Activated T-helper 1 cell treated with anti-CD3 and anti-CD28 coated beads, Interleukin-12 subunit alpha, Interleukin-12 subunit beta, Interleukin-2, Interleukin-4 antibody, amounts not matched to agents 30 ng/mL and 10 ng/mL and 1 ng/mL, durations not matched to agents 14 hours and 24 hours and 36 hours (primary cell): Measurements from ENCODE around the gene CDH19. TPM values are rescaled to one million over a fixed set of nuclear protein-coding genes. Genes with fewer than 3 reads are reported as not detected.

ENCODE experiments used
- DNase-seq: peaks from one replicate; pipeline ENCODE4 v3.0.0; 2021; ENCODE audit warnings: low spot score
- H3K27ac Mint-ChIP-seq: one replicate; pipeline ENCODE4 v1.8.0; 2021; ENCODE audit warnings: mild to moderate bottlenecking, mixed read lengths
- H3K27me3 Mint-ChIP-seq: one replicate; pipeline ENCODE4 v1.8.0; 2022; ENCODE audit warnings: mild to moderate bottlenecking, moderate library complexity, mixed read lengths; ENCODE audit not compliant: insufficient read depth
- H3K36me3 Mint-ChIP-seq: one replicate; pipeline ENCODE4 v1.8.0; 2021; ENCODE audit warnings: low read depth, mixed read lengths
- H3K4me1 Mint-ChIP-seq: one replicate; pipeline ENCODE4 v1.8.0; 2021; ENCODE audit warnings: low read depth, mixed read lengths
- H3K4me3 Mint-ChIP-seq: one replicate; pipeline ENCODE4 v1.8.0; 2021; ENCODE audit warnings: mild to moderate bottlenecking, moderate library complexity, mixed read lengths
- H3K9me3 Mint-ChIP-seq: one replicate; pipeline ENCODE4 v1.8.0; 2021; ENCODE audit warnings: mixed read lengths
- intact Hi-C: fragments of 100-400 bp; cut with micrococcal nuclease; formaldehyde crosslinking; loops from one replicate; pipeline ENCODE4 v1.15.1; 2024
- total RNA-seq: library from RNA; stranded (reverse); gene quantifications from 2 replicates; pipeline ENCODE4 v1.2.3, GENCODE V29; 2022

Gene CDH19
- total RNA-seq, 1 donor from 2014 or later, result not detected

GRCh38 chr18:66557091-66557490 lies 46.8 kb downstream of the CDH19 start:
- H3K4me1 Mint-ChIP-seq, result no peaks in the 10 kb centered on the region
- intact Hi-C loops, result no loop called here

GRCh38 chr18:66555585-66555984 lies 48.3 kb downstream of the CDH19 start:
- intact Hi-C loops, result no loop called here
- Mint-ChIP-seq H3K4me3 (no peak overlapping the region), H3K27me3 (no peaks in the 10 kb centered on the region), H3K4me1 (no peaks in the 10 kb centered on the region), H3K36me3 (no peaks in the 10 kb centered on the region), H3K9me3 (no peaks in the 10 kb centered on the region), H3K27ac (no peak overlapping the region)
- no peak for DNase-seq

More at GRCh38 chr18:66557091-66557490, 46.8 kb downstream of the CDH19 start:
- DNase-seq, result no peak
- H3K27ac Mint-ChIP-seq, result no peak overlapping the region
- no peaks in the 10 kb centered on the region for H3K27me3 Mint-ChIP-seq
- no peaks in the 10 kb centered on the region for H3K36me3 Mint-ChIP-seq
- H3K4me3 Mint-ChIP-seq, result no peak overlapping the region
- no peaks in the 10 kb centered on the region for H3K9me3 Mint-ChIP-seq

- Mint-ChIP-seq H3K4me1 (no peaks in the 10 kb centered on the region), H3K36me3 (no peaks in the 10 kb centered on the region), H3K9me3 (no peaks in the 10 kb centered on the region), H3K4me3 (no peak overlapping the region), H3K27me3 (no peaks in the 10 kb centered on the region), H3K27ac (no peak overlapping the region)
- intact Hi-C loops, result no loop called here
- no peak for DNase-seq
Observed at GRCh38 chr18:66553824-66554223, 50.1 kb downstream of the CDH19 start.

GRCh38 chr18:66550366-66550765 lies 53.5 kb downstream of the CDH19 start:
- Mint-ChIP-seq H3K9me3 (no peaks in the 10 kb centered on the region), H3K27me3 (no peaks in the 10 kb centered on the region), H3K4me1 (no peaks in the 10 kb centered on the region), H3K36me3 (no peaks in the 10 kb centered on the region), H3K4me3 (no peak overlapping the region), H3K27ac (no peak overlapping the region)
- intact Hi-C loops, result no loop called here
- DNase-seq, result no peak

GRCh38 chr18:66548747-66549146 lies 55.1 kb downstream of the CDH19 start:
- H3K36me3 Mint-ChIP-seq, result no peaks in the 10 kb centered on the region
- no peaks in the 10 kb centered on the region for H3K4me1 Mint-ChIP-seq
- intact Hi-C loops, result no loop called here
- no peak overlapping the region for H3K4me3 Mint-ChIP-seq
- H3K27me3 Mint-ChIP-seq, result no peaks in the 10 kb centered on the region
- H3K9me3 Mint-ChIP-seq, result no peaks in the 10 kb centered on the region
- no peak overlapping the region for H3K27ac Mint-ChIP-seq
- DNase-seq, result no peak

- intact Hi-C loops, result no loop called here
- H3K4me3 Mint-ChIP-seq, result no peak overlapping the region
- H3K27me3 Mint-ChIP-seq, result no peaks in the 10 kb centered on the region
- no peaks in the 10 kb centered on the region for H3K4me1 Mint-ChIP-seq
- H3K36me3 Mint-ChIP-seq, result no peaks in the 10 kb centered on the region
- H3K27ac Mint-ChIP-seq, result no peak overlapping the region
- no peak for DNase-seq
- no peaks in the 10 kb centered on the region for H3K9me3 Mint-ChIP-seq
Observed at GRCh38 chr18:66534110-66534509, 69.8 kb downstream of the CDH19 start.

- DNase-seq, result no peak
- no peaks in the 10 kb centered on the region for H3K36me3 Mint-ChIP-seq
- H3K27me3 Mint-ChIP-seq, result no peaks in the 10 kb centered on the region
- no peaks in the 10 kb centered on the region for H3K9me3 Mint-ChIP-seq
- no peak overlapping the region for H3K27ac Mint-ChIP-seq
- no peaks in the 10 kb centered on the region for H3K4me1 Mint-ChIP-seq
- H3K4me3 Mint-ChIP-seq, result no peak overlapping the region
- intact Hi-C loops, result no loop called here
Observed at GRCh38 chr18:66533693-66534092, 70.2 kb downstream of the CDH19 start.

- no peaks in the 10 kb centered on the region for H3K9me3 Mint-ChIP-seq
Observed at GRCh38 chr18:66523219-66523991, 80.5 kb downstream of the CDH19 start.

GRCh38 chr18:66513996-66514395 lies 89.9 kb downstream of the CDH19 start:
- H3K9me3 Mint-ChIP-seq, result no peaks in the 10 kb centered on the region
- no peaks in the 10 kb centered on the region for H3K4me1 Mint-ChIP-seq
- H3K4me3 Mint-ChIP-seq, result no peak overlapping the region
- no peak for DNase-seq
- H3K36me3 Mint-ChIP-seq, result no peaks in the 10 kb centered on the region
- no peaks in the 10 kb centered on the region for H3K27me3 Mint-ChIP-seq
- H3K27ac Mint-ChIP-seq, result no peak overlapping the region
- intact Hi-C loops, result no loop called here

More at GRCh38 chr18:66523219-66523991, 80.5 kb downstream of the CDH19 start:
- intact Hi-C loops, result no loop called here
- DNase-seq, result no peak
- Mint-ChIP-seq H3K4me3 (no peak overlapping the region), H3K36me3 (no peaks in the 10 kb centered on the region), H3K27ac (no peak overlapping the region), H3K27me3 (no peaks in the 10 kb centered on the region), H3K4me1 (no peaks in the 10 kb centered on the region)

GRCh38 chr18:66511792-66512191 lies 92.1 kb downstream of the CDH19 start:
- Mint-ChIP-seq H3K9me3 (no peaks in the 10 kb centered on the region), H3K27ac (no peak overlapping the region), H3K4me3 (no peak overlapping the region), H3K4me1 (no peaks in the 10 kb centered on the region), H3K27me3 (no peaks in the 10 kb centered on the region), H3K36me3 (no peaks in the 10 kb centered on the region)
- intact Hi-C loops, result no loop called here
- DNase-seq, result no peak

GRCh38 chr18:66511289-66511688 lies 92.6 kb downstream of the CDH19 start:
- Mint-ChIP-seq H3K4me1 (no peaks in the 10 kb centered on the region), H3K27ac (no peak overlapping the region), H3K9me3 (no peaks in the 10 kb centered on the region), H3K36me3 (no peaks in the 10 kb centered on the region), H3K27me3 (no peaks in the 10 kb centered on the region), H3K4me3 (no peak overlapping the region)
- DNase-seq, result no peak
- intact Hi-C loops, result no loop called here

- H3K36me3 Mint-ChIP-seq, result no peaks in the 10 kb centered on the region
- H3K4me3 Mint-ChIP-seq, result no peak overlapping the region
Observed at GRCh38 chr18:66510357-66511045, 93.4 kb downstream of the CDH19 start.

GRCh38 chr18:66508937-66509336 lies 95.0 kb downstream of the CDH19 start:
- no peaks in the 10 kb centered on the region for H3K9me3 Mint-ChIP-seq
- H3K36me3 Mint-ChIP-seq, result no peaks in the 10 kb centered on the region
- intact Hi-C loops, result no loop called here
- no peak overlapping the region for H3K4me3 Mint-ChIP-seq
- no peak for DNase-seq
- no peaks in the 10 kb centered on the region for H3K27me3 Mint-ChIP-seq
- no peak overlapping the region for H3K27ac Mint-ChIP-seq
- H3K4me1 Mint-ChIP-seq, result no peaks in the 10 kb centered on the region

More at GRCh38 chr18:66510357-66511045, 93.4 kb downstream of the CDH19 start:
- Mint-ChIP-seq H3K27ac (no peak overlapping the region), H3K9me3 (no peaks in the 10 kb centered on the region), H3K27me3 (no peaks in the 10 kb centered on the region), H3K4me1 (no peaks in the 10 kb centered on the region)
- no peak for DNase-seq
- intact Hi-C loops, result no loop called here
